Central memory CD4-positive, alpha-beta T cell (primary cell): Measurements from ENCODE around the gene GPR32.
"Not testable (repeated sequence)": the region's sequence is repeated elsewhere in the genome, so short reads cannot be mapped to it uniquely, and the experiment has no call there.

Experiments used
- DNase-seq: peaks from one replicate; pipeline ENCODE4 v3.0.0; 2022

The GPR32 gene

DNA sequence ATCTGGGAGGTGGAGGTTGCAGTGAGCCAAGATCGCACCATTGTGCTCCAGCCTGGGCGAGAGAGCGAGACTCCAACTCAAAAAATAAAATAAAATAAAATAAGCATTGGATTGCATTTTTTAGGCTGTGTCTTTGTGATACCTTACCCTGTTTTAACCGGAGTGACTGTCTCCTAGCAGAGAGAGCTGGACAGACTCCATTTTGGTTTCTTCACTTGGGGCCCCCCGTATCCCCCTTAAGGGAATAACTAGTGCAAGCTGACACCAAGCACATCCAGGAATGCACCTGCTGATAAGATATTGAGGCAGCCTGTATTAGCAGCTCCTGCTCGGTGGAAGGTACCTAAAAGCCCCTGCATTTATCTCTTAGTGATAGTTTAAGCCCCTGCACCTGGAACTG is 20.8 kb upstream of the GPR32 start:
- no peak for DNase-seq

DNA sequence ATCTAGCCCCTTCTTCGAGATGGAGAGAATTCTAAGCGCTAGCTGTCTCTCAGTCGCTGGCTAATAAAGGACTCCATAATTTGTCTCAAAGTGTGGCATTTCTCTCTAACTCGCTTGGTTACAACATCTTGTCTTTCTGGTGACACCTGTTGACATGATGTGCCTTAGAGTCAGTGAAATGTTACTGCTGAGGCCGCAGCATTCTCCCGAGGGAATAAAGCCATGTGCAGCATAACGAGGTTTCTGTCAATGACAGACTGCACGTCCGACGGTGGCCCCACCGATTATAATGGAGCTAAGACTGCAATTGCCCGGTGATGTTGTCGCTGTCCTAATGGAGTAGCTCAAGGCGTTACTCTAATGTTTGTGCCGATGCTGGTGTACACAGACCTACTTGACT is 20.3 kb upstream of the GPR32 start:
- DNase-seq = no peak

DNA sequence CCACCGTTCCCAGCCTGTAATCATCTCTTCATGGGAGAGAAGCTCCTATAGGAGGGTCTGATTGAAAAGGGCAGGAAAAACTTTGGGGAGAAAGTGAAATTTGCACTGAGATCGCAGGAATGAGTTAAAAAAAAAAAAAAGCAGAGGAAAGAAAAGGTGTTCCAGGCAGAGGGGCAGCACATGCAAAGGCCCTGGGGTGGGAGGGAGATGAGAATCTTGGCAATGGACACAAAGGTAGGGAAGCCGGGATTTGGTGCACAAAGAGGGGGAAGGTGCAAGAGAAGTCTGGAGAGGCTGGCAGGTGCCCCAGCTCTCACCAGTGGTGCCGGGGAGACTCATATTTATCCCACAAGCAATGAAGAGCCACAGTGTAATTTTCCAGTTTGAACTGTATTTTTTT is 16.4 kb upstream of the GPR32 start:
- no peak for DNase-seq

DNA sequence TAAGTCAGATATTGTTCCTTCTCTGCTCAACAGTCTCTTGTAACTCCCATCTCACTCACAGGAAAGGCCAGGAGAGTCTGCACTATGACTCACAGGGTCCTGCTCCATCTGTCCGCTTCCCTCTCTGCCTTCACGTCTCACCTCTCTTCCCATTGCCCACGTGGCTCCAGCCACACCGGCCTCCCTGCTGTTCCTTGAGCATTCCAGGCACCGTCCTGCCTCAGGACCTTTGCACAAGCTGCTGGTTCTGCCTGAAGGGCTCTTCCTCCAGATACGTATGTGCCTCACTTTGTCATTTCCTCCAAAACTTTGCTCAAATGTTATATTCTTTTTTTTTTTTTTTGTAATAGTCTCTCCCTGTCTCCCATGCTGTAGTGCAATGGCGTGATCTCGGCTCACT is 14.0 kb upstream of the GPR32 start:
- not testable (repeated sequence) for DNase-seq

DNA sequence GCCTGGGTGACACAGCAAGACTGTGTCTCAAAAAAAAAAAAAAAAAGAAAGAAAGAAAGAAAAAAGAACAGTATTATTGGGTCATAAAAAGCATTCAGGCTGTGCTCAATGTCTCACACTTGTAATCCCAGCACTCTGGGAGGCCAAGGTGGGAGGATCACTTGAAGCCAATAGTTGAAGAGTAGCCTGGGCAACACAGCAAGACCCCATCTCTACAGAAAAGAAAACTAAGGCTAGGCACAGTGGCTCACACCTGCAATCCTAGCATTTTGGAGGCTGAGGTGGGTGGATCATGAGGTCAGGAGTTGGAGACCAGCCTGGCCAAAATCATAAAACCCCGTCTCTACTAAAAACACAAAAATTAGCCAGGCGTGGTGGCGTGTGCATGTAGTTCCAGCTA is 12.6 kb upstream of the GPR32 start:
- not testable (repeated sequence) for DNase-seq

DNA sequence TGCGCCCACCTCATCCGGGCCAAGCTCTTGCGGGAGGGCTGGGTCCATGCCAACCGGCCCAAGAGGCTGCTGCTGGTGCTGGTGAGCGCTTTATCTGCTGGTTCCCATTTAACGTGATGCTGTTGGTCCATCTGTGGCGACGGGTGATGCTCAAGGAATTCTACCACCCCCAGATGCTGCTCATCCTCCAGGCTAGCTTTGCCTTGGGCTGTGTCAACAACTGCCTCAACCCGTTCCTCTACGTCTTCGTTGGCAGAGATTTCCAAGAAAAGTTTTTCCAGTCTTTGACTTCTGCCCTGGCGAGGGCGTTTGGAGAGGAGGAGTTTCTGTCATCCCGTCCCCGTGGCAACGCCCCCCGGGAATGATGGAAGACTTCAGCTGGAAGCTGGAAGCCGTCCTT is 11.2 kb upstream of the GPR32 start:
- DNase-seq = not testable (repeated sequence)

DNA sequence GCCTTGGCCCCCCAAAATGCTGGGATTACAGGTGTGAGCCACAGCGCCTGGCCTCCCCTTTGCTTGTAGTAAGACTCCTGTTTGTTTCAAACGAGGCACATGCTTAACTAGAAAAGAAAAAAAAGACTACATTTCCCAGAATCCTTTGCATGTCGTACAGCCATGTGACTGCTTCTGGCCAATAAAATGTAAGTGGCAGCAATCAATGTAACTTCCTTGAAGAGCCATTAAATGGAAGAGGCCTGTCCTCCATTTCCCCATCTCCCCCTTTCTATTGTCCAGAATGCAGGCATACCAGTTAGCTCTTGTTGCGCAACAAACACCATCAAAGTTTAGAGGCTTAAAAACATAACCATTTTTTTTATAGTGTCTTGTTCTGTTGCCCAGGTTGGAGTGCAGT is 10.4 kb upstream of the GPR32 start:
- DNase-seq = no peak

DNA sequence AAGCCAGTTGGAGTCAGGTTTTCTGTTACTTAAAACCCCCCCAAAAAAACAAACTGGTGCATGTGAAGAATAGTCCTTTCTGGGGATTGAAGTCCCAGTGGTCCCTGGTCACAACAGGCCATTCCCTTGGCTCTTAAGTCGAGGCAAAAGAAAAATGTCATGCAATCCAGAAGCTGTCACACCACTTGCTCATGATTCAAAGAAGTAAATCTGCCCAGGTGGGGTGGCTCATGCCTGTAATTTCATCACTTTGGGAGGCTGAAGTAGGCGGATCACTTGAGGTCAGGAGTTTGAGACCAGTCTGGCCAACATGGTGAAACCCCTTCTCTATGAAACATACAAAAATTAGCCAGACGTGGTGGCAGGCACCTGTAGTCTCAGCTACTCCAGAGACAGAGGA is 8.8 kb upstream of the GPR32 start:
- not testable (repeated sequence) for DNase-seq

DNA sequence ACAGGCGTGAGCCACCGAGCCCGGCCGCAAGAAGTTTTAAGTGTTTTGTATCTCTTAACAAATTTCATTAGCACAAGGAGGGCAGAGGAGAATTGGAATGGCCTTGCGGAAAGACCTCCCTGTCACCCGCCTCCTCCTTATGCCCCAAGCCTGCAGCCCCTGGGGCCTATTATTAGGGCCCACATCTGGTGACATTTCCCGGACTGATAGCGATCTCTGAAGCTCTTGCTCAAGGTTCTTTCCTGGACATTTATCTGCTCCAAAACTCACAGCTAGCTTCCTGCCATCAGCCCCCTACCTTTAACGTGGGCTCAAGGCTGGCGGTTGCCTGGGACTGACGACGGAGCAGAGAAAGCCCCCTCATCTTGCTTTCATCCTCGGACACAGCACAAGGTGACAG is 6.7 kb upstream of the GPR32 start:
- not testable (repeated sequence) for DNase-seq

DNA sequence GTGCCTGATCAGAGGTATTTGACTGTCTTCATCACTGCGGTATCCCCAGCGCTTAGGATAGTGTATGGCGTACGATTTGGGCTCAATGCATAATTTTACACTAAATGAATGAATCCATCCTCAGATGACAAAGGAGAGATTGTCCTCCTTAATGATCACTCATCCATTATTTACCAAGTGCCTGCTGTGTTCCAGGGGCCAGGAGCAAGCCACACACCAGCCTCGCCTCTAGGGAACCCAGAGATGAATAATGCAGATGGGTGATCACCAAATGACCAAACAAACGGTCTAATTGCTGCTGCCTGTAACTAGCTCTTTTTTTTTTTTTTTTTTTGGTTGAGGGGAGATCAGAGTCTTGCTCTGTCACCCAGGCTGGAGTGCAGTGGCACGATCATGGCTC is 5.9 kb upstream of the GPR32 start:
- DNase-seq = no peak

DNA sequence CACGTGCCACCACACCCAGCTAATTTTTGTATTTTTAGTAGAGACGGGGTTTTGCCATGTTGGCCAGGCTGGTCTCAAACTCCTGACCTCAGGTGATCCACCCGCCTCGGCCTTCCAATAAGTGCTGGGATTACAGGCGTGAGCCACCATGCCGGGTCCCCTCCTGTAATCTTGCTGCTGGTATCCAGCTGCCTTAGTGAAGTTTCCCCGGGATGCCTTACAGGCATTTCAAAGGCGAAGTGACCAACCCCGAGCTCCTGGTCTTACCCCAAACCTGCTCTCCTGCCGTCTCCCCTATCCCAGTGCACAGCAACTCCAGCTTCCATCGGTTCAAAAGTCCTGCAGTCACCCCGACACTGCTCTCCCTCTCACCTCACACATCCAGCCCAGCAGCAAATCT is 3.5 kb upstream of the GPR32 start:
- not testable (repeated sequence) for DNase-seq

DNA sequence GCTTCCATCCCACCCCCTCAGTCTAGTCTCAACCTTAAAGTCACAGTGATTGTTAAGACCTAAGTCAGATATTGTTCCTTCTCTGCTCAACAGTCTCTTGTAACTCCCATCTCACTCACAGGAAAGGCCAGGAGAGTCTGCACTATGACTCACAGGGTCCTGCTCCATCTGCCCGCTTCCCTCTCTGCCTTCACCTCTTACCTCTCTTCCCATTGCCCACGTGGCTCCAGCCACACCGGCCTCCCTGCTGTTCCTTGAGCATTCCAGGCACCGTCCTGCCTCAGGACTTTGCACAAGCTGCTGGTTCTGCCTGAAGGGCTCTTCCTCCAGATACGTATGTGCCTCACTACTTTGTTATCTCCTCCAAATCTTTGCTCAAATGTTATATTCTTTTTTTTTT is 3.0 kb upstream of the GPR32 start:
- not testable (repeated sequence) for DNase-seq

DNA sequence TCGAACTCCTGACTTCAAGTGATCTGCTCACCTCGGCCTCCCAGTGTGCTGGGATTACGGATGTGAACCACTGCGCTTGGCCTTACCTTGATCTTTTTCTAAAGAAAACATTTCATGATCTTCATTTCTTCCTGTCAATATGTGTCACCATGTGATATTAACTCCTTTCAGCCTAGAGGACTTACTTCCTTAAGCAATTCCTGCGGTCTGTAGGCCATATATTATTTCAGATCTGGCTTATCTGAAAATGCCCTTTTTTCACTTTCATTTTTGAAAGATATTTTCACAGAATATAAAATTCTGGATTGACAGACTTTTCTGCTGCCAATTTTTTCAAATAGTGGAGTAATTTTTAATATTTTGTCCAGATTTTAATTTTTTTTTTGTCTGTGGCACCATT is 2.0 kb upstream of the GPR32 start:
- no peak for DNase-seq

DNA sequence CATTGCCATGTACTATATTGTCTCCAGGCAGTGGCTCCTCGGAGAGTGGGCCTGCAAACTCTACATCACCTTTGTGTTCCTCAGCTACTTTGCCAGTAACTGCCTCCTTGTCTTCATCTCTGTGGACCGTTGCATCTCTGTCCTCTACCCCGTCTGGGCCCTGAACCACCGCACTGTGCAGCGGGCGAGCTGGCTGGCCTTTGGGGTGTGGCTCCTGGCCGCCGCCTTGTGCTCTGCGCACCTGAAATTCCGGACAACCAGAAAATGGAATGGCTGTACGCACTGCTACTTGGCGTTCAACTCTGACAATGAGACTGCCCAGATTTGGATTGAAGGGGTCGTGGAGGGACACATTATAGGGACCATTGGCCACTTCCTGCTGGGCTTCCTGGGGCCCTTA is 624 bp downstream of the GPR32 start:
- DNase-seq = no peak

DNA sequence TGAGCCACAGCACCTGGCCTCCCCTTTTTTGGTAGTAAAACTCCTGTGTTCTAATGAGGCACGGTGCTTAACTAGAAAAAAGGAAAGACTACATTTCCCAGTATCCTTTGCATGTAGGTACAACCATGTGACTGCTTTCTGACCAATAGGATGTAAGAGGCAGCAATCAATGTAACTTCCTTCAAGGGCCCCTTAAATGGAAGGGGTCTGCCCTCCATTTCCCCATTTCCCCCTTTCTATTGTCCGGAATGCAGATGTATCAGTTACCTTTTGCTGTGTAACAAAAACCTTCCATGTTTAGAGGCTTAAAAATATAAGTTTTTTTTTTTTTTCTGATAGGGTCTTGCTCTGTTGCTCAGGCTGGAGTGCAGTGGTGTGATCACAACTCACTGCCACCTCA is 2.2 kb downstream of the GPR32 start:
- no peak for DNase-seq

DNA sequence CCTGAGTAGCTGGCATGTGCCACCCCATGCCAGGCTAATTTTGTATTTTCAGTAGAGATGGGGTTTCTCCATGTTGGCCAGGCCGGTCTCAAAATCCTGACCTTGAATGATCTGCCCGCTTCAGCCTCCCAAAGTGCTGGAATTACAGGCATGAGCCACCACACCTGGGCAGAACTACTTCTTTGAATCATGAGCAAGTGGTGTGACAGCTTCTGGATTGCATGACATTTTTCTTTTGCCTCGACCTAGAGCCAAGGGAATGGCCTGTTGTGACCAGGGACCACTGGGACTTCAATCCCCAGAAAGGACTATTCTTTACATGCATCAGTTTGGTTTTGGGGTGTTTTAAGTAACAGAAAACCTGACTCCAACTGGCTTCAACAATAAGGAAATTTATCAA is 2.6 kb downstream of the GPR32 start:
- not testable (repeated sequence) for DNase-seq

DNA sequence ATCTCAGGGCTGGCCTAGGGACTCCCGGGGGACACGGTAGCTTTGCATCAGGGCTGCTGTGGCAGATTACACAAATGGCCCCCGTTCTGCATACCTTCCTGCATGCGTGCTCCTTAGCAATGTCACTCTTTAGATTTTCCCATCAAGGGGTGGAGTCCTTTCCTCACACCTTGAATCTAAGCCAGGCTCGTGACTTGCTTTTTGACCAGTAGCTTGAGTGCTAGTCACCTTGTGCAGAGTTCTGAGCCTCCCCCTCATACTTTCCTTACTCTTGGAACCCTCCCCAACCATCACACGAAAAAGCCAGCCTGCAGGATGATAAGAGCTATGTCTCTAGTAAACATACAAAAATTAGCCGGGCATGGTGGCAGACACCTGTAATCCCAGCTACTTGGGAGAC is 3.2 kb downstream of the GPR32 start:
- not testable (repeated sequence) for DNase-seq

DNA sequence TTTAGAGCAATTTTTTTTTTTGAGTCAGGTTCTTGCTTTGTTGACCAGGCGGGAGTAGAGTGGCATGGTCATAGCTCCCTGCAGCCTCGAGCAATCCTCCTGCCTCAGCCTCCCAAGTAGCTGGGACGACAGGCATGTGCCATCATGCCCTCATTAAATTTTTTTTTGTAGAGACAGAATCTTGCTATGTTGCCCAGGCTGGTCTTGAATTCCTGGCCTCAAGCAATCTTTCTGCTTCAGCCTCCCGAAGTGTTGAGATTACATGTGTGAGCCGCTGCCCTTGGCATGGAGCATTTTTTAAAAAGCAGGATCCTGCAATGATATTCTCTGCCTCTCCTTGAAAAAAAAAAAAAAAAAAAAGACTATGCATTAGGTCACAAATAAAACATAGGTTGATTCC is 5.9 kb downstream of the GPR32 start:
- no peak for DNase-seq

DNA sequence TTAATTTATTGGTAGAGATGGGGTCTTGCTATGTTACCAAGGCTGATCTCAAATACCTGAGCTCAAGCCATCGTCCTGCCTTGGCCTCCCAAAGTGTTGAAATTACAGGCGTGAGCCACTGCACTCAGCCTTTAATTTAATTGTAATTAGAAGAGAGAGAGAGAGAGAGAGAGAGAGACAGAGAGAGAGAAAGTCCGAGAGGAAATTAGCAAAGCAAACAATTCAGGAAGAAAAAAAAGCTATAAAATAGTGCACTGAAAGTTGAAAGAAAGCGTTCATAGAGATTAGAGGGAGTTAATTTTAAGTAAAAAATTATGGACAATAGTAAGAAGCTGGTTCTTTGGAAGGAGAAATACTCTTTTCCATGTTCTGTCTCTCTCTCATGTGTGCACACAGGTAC is 7.0 kb downstream of the GPR32 start:
- DNase-seq = no peak

DNA sequence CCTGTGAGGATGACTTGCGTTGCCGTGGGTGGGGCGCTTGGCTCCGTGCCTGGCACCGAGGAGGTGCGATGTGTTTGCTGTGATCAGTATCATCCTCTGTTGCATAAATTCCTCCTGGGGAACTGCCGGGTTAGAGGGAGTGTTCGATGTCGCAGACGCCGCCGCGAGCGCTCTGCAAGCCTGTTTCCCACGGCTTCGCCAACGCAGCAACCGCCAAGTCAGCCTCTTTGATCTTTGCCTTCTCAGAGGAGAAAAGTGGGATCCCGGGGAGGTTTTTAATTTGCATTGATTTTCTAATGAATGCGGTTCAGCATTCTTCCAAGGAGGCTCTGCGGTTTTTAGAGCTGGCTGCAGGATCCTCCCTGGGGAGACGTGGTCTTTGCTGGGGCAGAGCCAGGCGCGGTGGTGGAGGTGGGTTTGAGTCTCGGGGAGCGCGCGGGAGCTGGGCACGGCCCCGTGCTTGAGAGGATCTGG is 7.6 kb downstream of the GPR32 start:
- no peak for DNase-seq

DNA sequence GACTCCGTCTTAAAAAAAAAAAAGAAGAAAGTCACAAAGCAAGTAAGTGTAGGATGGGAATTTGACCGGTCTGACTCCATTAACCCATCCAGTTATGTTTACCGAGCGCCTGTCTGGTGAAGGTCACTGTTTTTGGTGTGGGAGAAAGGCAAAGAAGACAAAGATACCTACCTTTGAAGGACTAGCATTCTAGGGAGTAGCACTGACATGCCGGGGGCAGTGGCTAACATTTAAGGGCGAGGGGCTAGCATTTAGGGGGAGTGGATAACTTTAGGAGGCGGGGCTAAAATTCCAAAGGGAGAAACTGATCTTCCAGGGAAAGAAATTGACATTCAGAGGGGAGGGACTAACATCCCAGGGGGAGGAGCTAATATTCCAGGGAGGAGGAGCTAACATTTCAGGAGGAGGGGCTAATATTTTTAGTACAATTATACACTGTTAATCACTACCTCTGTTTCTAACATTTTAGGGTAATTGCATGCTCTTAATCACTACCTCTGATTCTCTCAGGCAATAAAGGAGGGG is 8.7 kb downstream of the GPR32 start:
- no peak for DNase-seq

DNA sequence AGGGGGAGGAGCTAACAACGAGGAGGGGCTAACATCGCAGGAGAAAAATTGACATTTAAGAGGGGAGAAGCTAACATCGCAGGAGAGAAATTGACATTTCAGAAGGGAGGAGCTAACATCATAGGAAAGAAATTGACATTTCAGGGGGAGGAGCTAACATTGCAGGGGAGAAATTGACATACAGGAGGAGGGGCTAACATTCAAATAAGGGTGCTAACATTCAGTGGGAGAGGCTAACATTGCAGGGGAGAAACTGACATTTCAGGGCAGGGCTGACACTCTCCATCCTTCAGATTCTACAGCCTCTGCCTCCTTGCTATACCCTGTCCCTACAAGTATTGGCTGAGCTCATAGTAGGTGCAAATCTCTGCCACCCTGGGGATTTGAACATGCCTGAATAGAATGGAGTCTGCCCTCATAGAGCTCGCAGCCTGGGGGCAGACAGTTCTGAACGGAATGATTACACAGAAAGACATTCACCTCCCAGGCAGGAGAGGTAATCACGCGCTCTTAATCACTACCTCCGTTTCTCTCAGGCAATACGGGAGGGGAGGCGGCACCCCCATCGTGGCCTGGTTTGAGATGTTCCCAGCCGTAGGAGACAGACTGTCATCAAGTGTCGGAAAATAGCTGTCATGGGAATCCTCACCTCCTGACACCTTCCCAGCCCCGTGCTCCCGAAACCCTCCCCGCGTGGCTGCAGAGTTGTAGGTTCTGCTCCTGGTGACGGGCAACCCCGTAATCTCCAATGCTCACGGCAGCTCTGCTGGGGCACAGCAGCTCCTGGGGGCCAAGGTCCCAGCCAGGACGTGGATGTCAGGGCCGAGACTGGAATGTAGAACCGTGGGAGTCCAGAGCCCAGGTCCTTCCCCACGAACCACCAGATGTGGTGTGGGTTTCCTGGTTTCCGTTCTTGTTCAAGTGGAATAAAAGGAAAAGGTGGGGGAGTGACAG is 9.5 kb downstream of the GPR32 start:
- no peak for DNase-seq

DNA sequence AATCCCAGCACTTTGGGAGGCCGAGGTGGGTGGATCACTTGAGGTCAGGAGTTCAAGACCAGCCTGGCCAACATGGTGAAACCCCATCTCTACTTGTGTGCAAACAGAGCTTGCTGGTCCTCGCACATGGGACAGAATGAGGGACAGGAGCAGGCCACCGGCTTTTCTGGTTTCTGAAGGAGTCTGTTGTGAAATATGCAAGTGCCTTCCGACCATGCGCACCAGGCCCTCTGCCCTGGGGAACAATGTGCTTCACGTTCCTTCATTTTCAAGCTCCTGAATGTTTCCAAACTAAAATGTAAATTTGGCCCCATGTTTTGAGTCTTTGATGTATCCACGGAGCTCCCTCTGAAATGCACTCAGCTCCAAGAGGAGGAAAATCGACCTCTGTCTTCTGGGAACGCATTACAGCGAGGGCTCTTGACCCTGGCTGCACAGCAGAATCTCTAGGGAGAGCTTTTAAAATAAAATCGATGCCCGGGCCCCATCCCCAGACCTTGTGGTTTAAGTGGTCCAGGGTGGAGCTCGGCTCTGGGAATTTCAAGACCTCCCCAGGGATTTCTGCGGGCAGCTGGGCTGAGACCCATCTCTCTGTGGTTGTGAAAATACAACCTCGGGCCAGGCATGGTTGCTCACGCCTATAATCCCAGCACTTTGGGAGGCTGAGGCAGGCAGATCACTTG is 10.6 kb downstream of the GPR32 start:
- DNase-seq = no peak

DNA sequence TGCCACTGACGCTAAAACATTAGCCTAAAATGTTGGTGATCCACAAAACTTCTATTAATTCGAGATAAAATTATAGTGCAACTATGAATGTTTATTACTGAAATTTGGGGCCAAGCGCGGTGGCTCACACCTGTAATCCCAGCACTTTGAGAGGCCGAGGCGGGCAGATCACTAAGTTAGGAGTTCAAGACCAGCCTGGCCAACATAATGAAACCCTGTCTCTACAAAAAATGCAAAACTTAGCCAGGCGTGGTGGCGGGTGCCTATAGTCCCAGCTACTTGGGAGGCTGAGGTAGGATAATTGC is 13.5 kb downstream of the GPR32 start:
- not testable (repeated sequence) for DNase-seq
